Common myeloid progenitor, CD34-positive (primary cell): Measurements from ENCODE around the gene EFCAB14.
"Not testable (repeated sequence)": the region's sequence is repeated elsewhere in the genome, so short reads cannot be mapped to it uniquely, and the experiment has no call there.

Experiments
- CTCF ChIA-PET: fragments of 350-600 bp; sonication (Branson Sonifier 250); formaldehyde crosslinking; loops from one replicate; lab custom pipeline; 2021; ENCODE audit warnings: antibody characterized with exemption; lab: Charles Lee
- POLR2A ChIA-PET: fragments of 350-600 bp; sonication (Branson Sonifier 250); formaldehyde crosslinking; loops from one replicate; lab custom pipeline; 2021; ENCODE audit warnings: antibody characterized with exemption; lab: Charles Lee
- DNase-seq, 3 donors: peaks; one replicate each; pipeline versions ENCODE4 v3.0.0 to v3.0.0-alpha.2; 2013
- H3K27ac ChIP-seq, 2 experiments: 1 replicate in 1 of 2; 2 replicates in 1 of 2; pipeline ENCODE4 v1.7.0; 2013; ENCODE audit warnings: inconsistent platforms in 2 of 2, low read length in 2 of 2, mild to moderate bottlenecking in 2 of 2, low read depth in 1 of 2, moderate library complexity in 1 of 2; ENCODE audit not compliant: severe bottlenecking in 2 of 2, insufficient read depth in 1 of 2, poor library complexity in 1 of 2
- H3K27me3 ChIP-seq, 5 experiments: replicated peaks in 2 of 5; 1 replicate in 3 of 5; 2 replicates in 2 of 5; pipeline versions ENCODE4 v1.6.1 to v1.7.0; 2013; ENCODE audit warnings: low read length in 4 of 5, mild to moderate bottlenecking in 2 of 5, moderate library complexity in 2 of 5, inconsistent platforms in 1 of 5; ENCODE audit not compliant: insufficient read depth in 5 of 5, control insufficient read depth in 4 of 5
- H3K36me3 ChIP-seq, 4 experiments: 1 replicate in 2 of 4; 2 replicates in 2 of 4; pipeline versions ENCODE4 v1.6.1 to v1.7.0; 2013; ENCODE audit warnings: low read length in 3 of 4, control low read depth in 1 of 4, mild to moderate bottlenecking in 1 of 4; ENCODE audit not compliant: control insufficient read depth in 4 of 4, insufficient read depth in 4 of 4
- H3K4me1 ChIP-seq, 4 experiments: 1 replicate in 3 of 4; 2 replicates in 1 of 4; pipeline versions ENCODE4 v1.6.1 to v1.7.1; 2013; ENCODE audit warnings: low read length in 3 of 4, mild to moderate bottlenecking in 3 of 4, control low read depth in 1 of 4, inconsistent platforms in 1 of 4, moderate library complexity in 1 of 4; ENCODE audit not compliant: control insufficient read depth in 4 of 4, insufficient read depth in 4 of 4; ENCODE audit errors: control extremely low read depth in 1 of 4
- H3K4me3 ChIP-seq, 7 experiments: 1 replicate in 4 of 7; 2 replicates in 3 of 7; pipeline versions ENCODE4 v1.5.1 to v1.7.0; 2013; ENCODE audit warnings: mild to moderate bottlenecking in 7 of 7, low read length in 6 of 7, moderate library complexity in 6 of 7, inconsistent platforms in 2 of 7, low read depth in 2 of 7, control low read depth in 1 of 7; ENCODE audit not compliant: insufficient read depth in 4 of 7, control insufficient read depth in 1 of 7; ENCODE audit errors: extremely low read depth in 1 of 7
- H3K9me3 ChIP-seq, 5 experiments: 1 replicate in 4 of 5; 2 replicates in 1 of 5; pipeline versions ENCODE4 v1.6.1 to v1.7.1; 2013; ENCODE audit warnings: low read length in 4 of 5, mild to moderate bottlenecking in 2 of 5, inconsistent platforms in 1 of 5, low read depth in 1 of 5, moderate library complexity in 1 of 5; ENCODE audit not compliant: control insufficient read depth in 4 of 5, insufficient read depth in 2 of 5; ENCODE audit errors: control extremely low read depth in 1 of 5
- WGBS: methylation state at CpG from one replicate; pipeline ENCODE4 v1.1.5; 2013; ENCODE audit not compliant: insufficient coverage; 5-methylcytosine and 5-hydroxymethylcytosine counted together

EFCAB14 gene

GRCh38 chr1:46659307-46659870 lies 59.5 kb downstream of the EFCAB14 start:
- WGBS, result 80% methylated on average over 1 of the region's 2 CpGs
- Histone ChIP-seq H3K36me3 (peaks cover 15 to 45% (median 22%) of the 10 kb centered on the region in 4 experiments), H3K4me1 (no peaks in the 10 kb centered on the region), H3K9me3 (no peaks in the 10 kb centered on the region), H3K27ac (no peak overlapping the region), H3K4me3 (no peak overlapping the region), H3K27me3 (no peaks in the 10 kb centered on the region)
- POLR2A ChIA-PET, result no interaction called here
- CTCF ChIA-PET, result interaction anchor here (1.0 kb wide), 1 partner anchor 15 kb away, joined by 3 read pairs; no protein-coding TSS in a partner anchor
- DNase-seq, result no peak

GRCh38 chr1:46657775-46658174 lies 61.1 kb downstream of the EFCAB14 start:
- Histone ChIP-seq H3K9me3 (no peaks in the 10 kb centered on the region), H3K36me3 (peaks cover 15 to 35% (median 24%) of the 10 kb centered on the region in 4 experiments), H3K4me1 (no peaks in the 10 kb centered on the region), H3K27ac (no peak overlapping the region), H3K27me3 (no peaks in the 10 kb centered on the region), H3K4me3 (no peak overlapping the region)
- WGBS, result no CpG with 5 or more reads among the region's 1 CpG
- ChIA-PET POLR2A (no interaction called here), CTCF (interaction anchor here (1.0 kb wide), 1 partner anchor 10 kb away, joined by 4 read pairs; the partner anchor contains the start of gene ATPAF1)
- no peak for DNase-seq

- H3K27ac ChIP-seq, result no peak overlapping the region
- H3K36me3 ChIP-seq, result peaks cover 15 to 41% (median 24%) of the 10 kb centered on the region in 4 experiments
- DNase-seq, result no peak
- WGBS, result 100% methylated on average over 2 of the region's 2 CpGs
- no peak overlapping the region for H3K4me3 ChIP-seq
- no peaks in the 10 kb centered on the region for H3K4me1 ChIP-seq
- no peaks in the 10 kb centered on the region for H3K9me3 ChIP-seq
- no peaks in the 10 kb centered on the region for H3K27me3 ChIP-seq
- POLR2A ChIA-PET, result no interaction called here
- CTCF ChIA-PET, result interaction anchor here (1.0 kb wide), 1 partner anchor 11 kb away, joined by 4 read pairs; the partner anchor contains the start of gene ATPAF1
These were observed 62.3 kb downstream of the EFCAB14 start for GRCh38 chr1:46656643-46657042.

GRCh38 chr1:46655848-46656247 lies 63.1 kb downstream of the EFCAB14 start:
- ChIA-PET POLR2A (no interaction called here), CTCF (interaction anchor here (1.3 kb wide), 1 partner anchor 34 kb away, joined by 3 read pairs; no protein-coding TSS in a partner anchor)
- no peak for DNase-seq
- Histone ChIP-seq H3K36me3 (peaks cover 15 to 40% (median 24%) of the 10 kb centered on the region in 4 experiments), H3K9me3 (no peaks in the 10 kb centered on the region), H3K4me1 (no peaks in the 10 kb centered on the region), H3K4me3 (no peak overlapping the region), H3K27ac (no peak overlapping the region), H3K27me3 (no peaks in the 10 kb centered on the region)

- DNase-seq, CTCF ChIA-PET, H3K4me1 ChIP-seq, H3K27ac ChIP-seq, H3K4me3 ChIP-seq, H3K27me3 ChIP-seq, POLR2A ChIA-PET: not testable (repeated sequence)
- Histone ChIP-seq H3K9me3 (peaks cover 0 to 11% (median 0%) of the 10 kb centered on the region in 5 experiments), H3K36me3 (peaks cover 23 to 50% (median 30%) of the 10 kb centered on the region in 4 experiments)
- WGBS, result 100% methylated on average over 1 of the region's 2 CpGs
These were observed 64.2 kb downstream of the EFCAB14 start for GRCh38 chr1:46654698-46655097.

GRCh38 chr1:46654012-46654411 lies 64.9 kb downstream of the EFCAB14 start:
- 100% methylated on average over 1 of the region's 1 CpG for WGBS
- Histone ChIP-seq H3K27me3 (no peaks in the 10 kb centered on the region), H3K27ac (no peak overlapping the region), H3K9me3 (peaks cover 0 to 15% (median 5%) of the 10 kb centered on the region in 5 experiments), H3K4me3 (no peak overlapping the region), H3K4me1 (no peaks in the 10 kb centered on the region), H3K36me3 (peaks cover 26 to 56% (median 33%) of the 10 kb centered on the region in 4 experiments)
- no peak for DNase-seq
- ChIA-PET CTCF (no interaction called here), POLR2A (no interaction called here)

- H3K27ac ChIP-seq, result no peak overlapping the region
- no peak overlapping the region for H3K4me3 ChIP-seq
- POLR2A ChIA-PET, result no interaction called here
- no peaks in the 10 kb centered on the region for H3K4me1 ChIP-seq
- peaks cover 26 to 57% (median 32%) of the 10 kb centered on the region in 4 experiments for H3K36me3 ChIP-seq
- DNase-seq, result no peak
- no peaks in the 10 kb centered on the region for H3K27me3 ChIP-seq
- CTCF ChIA-PET, result no interaction called here
- whole genome bisulfite sequencing, result 100% methylated on average over 1 of the region's 2 CpGs
- H3K9me3 ChIP-seq, result peaks cover 0 to 16% (median 5%) of the 10 kb centered on the region in 5 experiments
These were observed 65.4 kb downstream of the EFCAB14 start for GRCh38 chr1:46653405-46653958.
